ENCODE results near the gene SLC39A12.

Gene SLC39A12

DNA sequence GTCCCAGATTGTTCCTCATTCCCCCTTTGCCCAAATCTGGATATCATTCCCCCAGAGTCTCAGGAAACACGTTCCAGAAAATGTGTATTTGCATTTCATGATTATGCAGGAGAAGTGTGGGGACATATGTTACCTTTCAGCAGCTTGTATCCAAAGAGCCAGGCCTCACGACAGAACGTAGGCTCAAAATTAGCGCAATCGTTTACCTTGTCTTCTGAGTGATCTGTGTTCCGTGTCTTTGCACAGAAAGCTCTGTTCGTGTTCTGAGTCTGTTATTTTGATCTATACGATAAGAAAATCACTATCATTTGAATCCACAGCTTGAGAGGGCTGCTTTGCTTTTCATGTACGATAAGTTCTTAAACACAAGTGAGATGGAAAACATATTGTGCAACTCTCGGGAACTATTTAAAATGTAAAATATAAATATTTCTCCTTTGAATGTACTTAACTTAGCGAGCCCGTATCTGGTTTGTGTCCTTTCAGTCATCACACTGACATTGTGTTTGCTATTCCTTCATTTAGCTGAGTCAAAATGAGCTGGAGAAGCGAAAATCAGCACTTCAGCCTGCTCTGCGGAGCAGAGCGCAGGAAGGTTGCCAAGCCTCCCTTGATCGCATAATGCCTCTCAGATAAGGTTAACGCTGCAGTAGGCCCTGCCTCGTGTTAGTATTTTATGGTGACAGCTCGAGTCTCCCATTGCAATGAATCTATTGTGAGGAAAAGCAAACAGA is 108.3 kb downstream of the SLC39A12 start:
- H3K4me3 ChIP-seq (ENCODE audit: low read depth, low read length) = no peak overlapping the region
- TF ChIP-seq, protein P1, sequence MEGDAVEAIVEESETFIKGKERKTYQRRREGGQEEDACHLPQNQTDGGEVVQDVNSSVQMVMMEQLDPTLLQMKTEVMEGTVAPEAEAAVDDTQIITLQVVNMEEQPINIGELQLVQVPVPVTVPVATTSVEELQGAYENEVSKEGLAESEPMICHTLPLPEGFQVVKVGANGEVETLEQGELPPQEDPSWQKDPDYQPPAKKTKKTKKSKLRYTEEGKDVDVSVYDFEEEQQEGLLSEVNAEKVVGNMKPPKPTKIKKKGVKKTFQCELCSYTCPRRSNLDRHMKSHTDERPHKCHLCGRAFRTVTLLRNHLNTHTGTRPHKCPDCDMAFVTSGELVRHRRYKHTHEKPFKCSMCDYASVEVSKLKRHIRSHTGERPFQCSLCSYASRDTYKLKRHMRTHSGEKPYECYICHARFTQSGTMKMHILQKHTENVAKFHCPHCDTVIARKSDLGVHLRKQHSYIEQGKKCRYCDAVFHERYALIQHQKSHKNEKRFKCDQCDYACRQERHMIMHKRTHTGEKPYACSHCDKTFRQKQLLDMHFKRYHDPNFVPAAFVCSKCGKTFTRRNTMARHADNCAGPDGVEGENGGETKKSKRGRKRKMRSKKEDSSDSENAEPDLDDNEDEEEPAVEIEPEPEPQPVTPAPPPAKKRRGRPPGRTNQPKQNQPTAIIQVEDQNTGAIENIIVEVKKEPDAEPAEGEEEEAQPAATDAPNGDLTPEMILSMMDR (IDR thresholded peaks at IDR 0.05; ENCODE audit: low read depth, low read length) = no peak

- TF ChIP-seq, protein P1 (IDR thresholded peaks at IDR 0.05; ENCODE audit: low read depth, low read length) = no peak
- no peak overlapping the region for H3K4me3 ChIP-seq (ENCODE audit: low read depth, low read length)
Observed at GRCh38 chr10:18066947-18067346, 115.2 kb downstream of the SLC39A12 start.

DNA sequence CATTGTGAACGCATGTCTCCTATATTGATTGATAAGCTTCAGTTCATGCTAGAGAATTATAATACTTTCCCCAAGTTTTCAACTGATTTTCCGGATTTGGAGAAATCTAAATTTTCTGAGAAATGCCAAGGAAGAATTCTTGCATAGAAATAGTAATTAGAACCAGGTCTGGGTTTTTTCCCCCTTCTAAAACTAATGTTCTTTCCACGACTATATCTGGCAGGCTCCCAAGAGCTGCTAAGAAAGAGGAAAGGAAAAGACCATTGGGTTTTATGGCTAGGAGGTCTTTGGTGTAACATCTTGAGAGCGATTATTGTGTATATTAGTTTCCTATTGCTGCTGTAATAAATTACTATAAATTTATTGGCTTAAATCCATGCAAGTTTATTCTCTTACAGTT is 116.7 kb downstream of the SLC39A12 start:
- TF ChIP-seq, protein P1 (IDR thresholded peaks at IDR 0.05; ENCODE audit: low read depth, low read length) = no peak
- H3K4me3 ChIP-seq (ENCODE audit: low read depth, low read length) = no peak overlapping the region

DNA sequence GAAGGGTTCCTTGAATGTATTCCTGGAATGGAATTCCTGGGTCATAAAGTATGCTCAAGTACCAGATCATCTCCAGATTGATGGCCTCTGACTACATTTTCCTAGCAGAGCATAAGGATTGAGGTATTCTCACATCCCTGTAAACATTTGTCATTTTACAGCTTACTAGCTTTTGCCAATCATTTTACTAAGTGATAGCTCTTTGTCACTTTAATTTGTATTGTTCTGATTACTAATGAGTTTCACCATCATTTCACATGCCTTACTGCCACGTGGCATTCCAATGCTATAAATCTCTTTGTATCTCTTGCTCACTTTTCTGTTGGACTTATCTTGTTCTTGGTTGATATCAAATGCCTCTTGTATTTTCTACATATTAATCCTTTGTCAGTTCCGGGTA is 119.9 kb downstream of the SLC39A12 start:
- no peak overlapping the region for H3K4me3 ChIP-seq (ENCODE audit: low read depth, low read length)
- TF ChIP-seq, protein P1 (IDR thresholded peaks at IDR 0.05; ENCODE audit: low read depth, low read length) = no peak

GRCh38 chr10:18073314-18073713 is 121.6 kb downstream of the SLC39A12 start:
- TF ChIP-seq, protein P1 (IDR thresholded peaks at IDR 0.05; ENCODE audit: low read depth, low read length) = no peak
- H3K4me3 ChIP-seq (ENCODE audit: low read depth, low read length) = no peak overlapping the region

DNA sequence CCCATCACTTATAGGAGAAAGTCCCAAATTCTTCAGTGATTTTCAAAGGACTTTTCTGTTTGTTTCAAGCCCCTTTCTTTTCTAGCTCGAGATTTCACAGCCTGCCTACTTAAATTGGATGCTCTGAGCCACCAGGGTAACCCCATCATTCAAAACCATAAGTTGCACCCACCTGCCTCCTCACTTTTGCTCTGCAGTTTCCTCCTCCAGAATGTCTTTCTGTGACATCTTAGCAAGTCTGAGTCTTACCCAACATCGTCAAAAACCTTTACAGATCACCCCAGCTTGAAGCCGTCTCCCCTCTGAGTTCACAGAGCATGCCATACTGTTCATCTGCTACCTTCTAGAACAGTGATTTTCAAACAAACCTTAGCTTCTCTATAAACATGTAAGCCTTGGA is 124.2 kb downstream of the SLC39A12 start:
- TF ChIP-seq, protein P1 (IDR thresholded peaks at IDR 0.05; ENCODE audit: low read depth, low read length) = no peak
- no peak overlapping the region for H3K4me3 ChIP-seq (ENCODE audit: low read depth, low read length)

GRCh38 chr10:18079665-18080295 is 128.1 kb downstream of the SLC39A12 start:
- no peak overlapping the region for H3K4me3 ChIP-seq (ENCODE audit: low read depth, low read length)
- TF ChIP-seq, protein P1 (IDR thresholded peaks at IDR 0.05; ENCODE audit: low read depth, low read length) = no peak

All from WI38 (cell line).